NCI-H748 (cell line): ENCODE data around the gene IL17RA.

Source experiments
- DNase-seq: peaks from one replicate; lab custom pipeline; 2025; ENCODE audit not compliant: unreplicated experiment; lab: John Stamatoyannopoulos, UW

Gene IL17RA

DNA sequence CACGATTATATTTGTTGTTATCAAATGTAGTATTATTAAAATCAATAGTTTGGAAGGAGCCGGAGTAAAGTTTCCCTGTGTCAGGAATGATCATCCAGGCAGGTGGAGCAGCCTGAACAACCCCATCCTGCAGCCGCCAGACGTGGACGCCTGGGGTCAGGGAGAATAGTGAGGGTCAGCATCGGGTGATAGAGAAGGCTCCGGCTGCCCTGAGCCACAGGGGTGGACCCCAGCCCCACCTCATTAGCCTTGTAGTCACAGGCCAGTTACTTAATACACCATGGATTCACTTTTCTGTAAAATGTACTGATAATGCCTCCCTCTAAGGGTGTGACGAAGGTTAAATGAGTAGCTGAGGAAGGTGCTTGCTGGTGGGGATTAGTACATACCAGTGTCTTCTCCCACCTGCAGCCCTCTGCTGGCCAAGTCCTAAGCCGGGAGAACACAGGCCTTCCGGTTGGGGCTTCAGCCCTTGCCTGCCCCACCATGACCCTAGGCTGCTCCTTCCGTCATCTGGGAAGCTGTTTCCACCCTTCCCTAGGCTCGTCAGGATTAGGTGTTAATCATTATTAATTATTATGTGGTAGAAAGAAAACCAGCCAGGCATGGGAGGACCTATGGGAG is 21.5 kb downstream of the IL17RA start:
- DNase-seq, result no peak

DNA sequence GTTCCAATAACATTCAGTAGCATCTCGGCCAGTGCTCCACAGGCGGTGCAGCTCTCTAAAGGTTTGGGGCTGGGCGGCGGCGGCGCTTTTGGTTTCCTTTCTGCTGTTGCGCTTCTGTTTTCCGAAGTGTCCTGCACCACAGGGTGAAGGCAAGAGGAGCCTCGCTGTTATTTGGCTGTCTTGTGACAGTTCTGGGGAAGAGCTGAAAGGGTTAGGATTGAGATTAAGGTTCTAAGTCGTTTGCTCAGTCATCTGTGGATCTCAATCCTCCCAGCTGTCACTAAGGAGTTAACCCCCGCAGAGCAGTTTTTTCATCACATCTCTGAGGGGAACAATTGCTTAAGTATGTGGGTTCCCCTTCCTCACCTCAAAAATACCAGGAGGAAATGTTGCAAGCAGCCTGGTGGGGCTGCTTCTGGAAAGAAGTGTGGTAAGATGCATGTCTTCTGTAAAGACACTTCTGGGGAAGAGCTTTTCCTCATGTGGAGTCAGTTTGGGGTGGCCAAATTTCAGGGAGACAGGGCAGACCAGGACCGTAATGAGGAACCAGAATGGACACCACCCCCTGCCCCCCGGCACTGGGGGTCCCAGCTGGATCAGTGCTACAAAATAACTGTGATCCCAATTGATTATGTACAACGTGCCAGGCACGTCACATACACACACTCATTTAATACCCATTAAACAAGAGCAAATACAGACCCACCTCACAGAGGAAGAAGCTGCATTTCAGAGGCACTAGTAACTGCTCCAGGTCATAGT is 22.2 kb downstream of the IL17RA start:
- no peak for DNase-seq

DNA sequence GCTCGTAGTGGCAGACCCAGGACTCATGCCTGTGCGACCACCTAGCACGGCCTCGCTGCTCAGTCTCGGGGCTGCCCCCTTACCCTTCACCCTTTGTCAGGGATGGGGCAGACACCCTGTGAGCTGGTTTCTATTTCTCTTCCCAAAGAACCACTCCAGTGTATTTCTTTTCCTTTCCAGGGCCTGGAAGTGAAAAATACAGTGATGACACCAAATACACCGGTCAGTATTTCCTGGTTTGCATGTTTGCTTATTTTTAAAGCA is 22.7 kb downstream of the IL17RA start:
- no peak for DNase-seq

DNA sequence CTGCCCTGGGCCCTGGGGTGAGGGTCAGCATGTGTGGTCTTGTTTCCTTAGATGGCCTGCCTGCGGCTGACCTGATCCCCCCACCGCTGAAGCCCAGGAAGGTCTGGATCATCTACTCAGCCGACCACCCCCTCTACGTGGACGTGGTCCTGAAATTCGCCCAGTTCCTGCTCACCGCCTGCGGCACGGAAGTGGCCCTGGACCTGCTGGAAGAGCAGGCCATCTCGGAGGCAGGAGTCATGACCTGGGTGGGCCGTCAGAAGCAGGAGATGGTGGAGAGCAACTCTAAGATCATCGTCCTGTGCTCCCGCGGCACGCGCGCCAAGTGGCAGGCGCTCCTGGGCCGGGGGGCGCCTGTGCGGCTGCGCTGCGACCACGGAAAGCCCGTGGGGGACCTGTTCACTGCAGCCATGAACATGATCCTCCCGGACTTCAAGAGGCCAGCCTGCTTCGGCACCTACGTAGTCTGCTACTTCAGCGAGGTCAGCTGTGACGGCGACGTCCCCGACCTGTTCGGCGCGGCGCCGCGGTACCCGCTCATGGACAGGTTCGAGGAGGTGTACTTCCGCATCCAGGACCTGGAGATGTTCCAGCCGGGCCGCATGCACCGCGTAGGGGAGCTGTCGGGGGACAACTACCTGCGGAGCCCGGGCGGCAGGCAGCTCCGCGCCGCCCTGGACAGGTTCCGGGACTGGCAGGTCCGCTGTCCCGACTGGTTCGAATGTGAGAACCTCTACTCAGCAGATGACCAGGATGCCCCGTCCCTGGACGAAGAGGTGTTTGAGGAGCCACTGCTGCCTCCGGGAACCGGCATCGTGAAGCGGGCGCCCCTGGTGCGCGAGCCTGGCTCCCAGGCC is 23.7 kb downstream of the IL17RA start:
- DNase-seq, result no peak

DNA sequence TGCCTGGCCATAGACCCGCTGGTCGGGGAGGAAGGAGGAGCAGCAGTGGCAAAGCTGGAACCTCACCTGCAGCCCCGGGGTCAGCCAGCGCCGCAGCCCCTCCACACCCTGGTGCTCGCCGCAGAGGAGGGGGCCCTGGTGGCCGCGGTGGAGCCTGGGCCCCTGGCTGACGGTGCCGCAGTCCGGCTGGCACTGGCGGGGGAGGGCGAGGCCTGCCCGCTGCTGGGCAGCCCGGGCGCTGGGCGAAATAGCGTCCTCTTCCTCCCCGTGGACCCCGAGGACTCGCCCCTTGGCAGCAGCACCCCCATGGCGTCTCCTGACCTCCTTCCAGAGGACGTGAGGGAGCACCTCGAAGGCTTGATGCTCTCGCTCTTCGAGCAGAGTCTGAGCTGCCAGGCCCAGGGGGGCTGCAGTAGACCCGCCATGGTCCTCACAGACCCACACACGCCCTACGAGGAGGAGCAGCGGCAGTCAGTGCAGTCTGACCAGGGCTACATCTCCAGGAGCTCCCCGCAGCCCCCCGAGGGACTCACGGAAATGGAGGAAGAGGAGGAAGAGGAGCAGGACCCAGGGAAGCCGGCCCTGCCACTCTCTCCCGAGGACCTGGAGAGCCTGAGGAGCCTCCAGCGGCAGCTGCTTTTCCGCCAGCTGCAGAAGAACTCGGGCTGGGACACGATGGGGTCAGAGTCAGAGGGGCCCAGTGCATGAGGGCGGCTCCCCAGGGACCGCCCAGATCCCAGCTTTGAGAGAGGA is 24.5 kb downstream of the IL17RA start:
- DNase-seq, result no peak

DNA sequence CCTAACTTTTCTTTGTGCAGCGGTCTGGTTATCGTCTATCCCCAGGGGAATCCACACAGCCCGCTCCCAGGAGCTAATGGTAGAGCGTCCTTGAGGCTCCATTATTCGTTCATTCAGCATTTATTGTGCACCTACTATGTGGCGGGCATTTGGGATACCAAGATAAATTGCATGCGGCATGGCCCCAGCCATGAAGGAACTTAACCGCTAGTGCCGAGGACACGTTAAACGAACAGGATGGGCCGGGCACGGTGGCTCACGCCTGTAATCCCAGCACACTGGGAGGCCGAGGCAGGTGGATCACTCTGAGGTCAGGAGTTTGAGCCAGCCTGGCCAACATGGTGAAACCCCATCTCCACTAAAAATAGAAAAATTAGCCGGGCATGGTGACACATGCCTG is 25.2 kb downstream of the IL17RA start:
- DNase-seq, result no peak

DNA sequence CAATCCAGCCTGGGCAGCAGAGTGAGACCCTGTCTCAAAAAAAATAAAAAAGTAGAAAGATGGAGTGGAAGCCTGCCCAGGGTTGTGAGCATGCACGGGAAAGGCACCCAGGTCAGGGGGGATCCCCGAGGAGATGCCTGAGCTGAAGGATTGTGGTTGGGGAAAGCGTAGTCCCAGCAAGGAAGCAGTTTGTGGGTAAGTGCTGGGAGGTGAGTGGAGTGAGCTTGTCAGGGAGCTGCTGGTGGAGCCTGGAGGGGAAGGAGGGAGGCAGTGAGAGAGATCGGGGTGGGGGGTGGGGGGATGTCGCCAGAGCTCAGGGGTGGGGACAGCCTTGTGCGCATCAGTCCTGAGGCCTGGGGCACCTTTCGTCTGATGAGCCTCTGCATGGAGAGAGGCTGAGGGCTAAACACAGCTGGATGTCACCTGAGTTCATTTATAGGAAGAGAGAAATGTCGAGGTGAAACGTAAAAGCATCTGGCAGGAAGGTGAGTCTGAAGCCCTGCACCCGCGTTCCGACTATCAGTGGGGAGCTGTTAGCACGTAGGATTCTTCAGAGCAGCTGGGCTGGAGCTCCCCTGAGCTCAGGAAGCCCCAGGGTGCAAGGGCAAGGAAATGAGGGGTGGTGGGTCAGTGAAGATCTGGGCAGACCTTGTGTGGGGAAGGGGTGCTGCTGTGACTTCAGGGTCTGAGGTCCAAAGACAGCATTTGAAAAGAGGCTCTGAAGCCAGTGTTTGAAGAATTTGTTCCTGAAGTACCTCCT is 26.2 kb downstream of the IL17RA start:
- no peak for DNase-seq

DNA sequence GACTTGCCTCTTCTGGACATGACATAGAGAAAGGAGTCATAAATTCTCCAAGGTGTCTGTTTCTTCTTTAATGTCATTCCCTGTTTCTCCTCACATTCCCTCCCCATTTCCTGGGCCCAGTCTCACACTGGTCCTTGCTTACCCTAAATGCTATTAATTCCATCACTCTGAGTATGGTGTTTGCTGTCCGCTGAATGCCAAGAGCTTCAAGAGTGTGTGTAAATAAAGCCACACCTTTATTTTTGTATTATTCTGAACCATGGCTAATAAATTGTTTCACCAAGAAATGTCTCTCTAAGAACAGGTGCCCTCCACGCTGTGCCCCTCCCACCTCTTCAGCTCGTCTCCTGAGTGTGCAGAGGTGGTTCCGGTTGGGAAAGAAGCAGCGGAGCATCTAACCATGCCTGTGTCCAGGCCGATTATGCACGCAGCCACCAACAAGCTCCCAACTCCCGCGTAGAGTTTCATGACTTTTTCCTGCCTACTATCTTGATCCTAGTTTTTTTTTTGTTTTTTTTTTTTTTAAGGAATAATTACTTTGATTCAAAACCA is 27.8 kb downstream of the IL17RA start:
- peak; percentile 19 for DNase-seq

DNA sequence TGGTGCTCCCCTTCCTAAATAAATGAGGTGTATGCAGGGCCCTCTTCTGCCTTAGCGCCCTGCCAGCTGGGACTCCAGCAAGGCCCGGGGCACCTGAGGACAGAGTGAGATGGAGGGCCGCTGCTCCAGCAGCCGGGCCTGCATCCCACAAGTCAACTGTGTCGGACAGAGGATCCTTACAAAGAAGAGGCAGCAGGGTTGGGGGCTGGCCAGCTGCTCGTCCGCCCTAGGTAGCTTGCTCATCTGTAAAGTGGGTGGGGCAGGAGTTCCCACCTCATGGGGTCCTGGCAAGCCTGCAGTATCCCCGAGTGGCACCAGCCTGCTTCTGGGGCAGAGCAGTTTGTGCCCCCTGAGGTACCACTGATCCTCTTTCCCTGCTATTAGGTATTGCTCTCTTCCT is 28.8 kb downstream of the IL17RA start:
- no peak for DNase-seq

DNA sequence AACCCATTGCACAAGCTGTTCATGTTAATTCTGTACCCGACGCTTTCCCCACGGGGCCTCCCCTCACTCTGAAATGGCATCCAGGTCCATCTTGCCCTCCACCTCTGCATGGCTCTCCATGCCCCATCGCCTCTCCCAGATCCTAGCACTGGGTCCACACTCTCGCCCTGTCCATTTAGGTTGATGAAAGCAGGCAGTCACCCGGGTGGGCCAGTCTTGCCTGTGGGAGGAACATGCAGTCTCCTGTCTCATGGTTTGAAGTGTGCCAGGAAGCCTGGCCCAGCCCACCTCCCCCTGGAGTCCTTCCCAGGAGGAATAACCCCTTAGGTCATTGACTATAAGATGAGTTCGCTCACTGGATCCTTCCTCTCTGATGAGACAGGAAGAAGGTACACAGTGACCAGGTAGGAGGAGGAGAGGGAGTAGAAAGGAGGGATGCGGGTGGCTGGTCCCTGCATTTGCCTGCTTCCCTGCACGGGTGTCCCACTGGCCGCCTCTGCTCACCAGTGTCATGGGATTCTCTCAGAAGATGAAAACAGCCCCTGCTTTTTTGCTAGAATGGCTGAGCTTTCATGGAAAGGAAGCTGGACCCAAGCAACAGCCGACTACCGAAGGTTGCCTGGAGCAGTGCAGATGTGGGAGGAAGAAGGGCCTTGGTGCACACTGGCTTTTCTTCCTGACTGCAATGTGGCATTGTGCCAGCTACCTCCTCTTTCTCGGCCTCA is 29.5 kb downstream of the IL17RA start:
- DNase-seq, result no peak

DNA sequence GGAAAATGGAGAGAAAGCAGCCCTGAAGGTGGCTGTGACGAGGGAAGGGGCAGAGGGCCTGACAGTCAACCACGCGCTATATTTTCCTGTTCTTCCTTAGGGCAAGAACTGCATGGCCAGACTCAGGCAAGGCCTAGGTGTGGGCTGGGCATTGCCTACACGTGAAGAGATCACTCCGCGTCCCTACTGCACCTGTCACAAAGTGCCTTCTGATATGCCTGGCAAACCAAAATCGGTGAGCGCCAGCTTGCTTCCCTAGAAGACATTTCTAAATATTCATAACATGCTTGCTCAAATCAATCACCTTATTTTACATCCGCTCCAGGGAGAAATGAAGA is 30.1 kb downstream of the IL17RA start:
- DNase-seq, result no peak

DNA sequence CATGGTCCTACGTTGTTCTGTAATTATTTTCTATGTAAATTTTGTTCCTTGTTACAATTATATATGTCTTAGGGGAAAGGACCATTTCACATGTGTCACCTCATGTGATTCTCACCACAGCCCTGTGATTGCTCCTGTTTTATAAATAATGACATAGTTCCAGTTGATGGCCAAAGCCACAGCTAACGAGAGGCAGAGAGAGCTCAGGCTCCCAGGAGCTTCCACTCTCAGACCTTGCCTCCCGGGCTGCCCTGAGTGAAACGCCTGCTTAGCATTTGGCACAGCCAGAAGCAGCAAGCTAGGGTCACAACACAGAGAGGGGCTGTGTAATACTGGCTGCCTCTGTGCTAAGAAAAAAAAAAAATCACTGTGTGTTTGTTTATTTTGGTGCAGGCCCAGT is 30.4 kb downstream of the IL17RA start:
- no peak for DNase-seq

DNA sequence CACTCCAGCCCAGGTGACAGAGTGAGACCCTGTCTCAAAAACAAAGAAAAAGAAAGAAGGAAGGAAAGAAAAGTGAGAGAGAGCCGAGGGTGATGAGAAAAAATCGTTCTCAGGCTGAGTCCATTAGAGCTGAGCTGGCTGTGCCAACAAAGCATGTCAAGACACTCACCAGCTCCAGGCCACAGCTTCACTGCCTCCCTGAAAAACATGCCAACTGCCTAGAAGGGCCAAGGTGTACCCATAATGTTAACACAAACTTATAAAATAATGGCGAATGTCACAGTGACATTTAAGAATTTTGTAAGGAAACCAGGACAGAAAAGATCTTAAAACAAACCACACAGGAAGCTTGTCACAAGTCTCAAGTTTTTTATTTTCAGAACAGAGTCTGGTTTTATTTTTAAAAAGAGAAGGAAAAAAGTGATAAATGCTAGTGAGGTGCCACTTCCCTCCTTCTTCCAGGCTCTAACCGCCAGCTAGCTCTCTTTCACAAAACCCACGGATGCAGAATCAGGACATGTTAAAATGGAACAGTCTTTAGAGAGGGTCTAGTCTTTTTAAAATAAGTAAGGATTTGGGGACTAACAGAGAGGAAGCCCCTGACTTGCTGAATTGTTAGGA is 31.3 kb downstream of the IL17RA start:
- no peak for DNase-seq

DNA sequence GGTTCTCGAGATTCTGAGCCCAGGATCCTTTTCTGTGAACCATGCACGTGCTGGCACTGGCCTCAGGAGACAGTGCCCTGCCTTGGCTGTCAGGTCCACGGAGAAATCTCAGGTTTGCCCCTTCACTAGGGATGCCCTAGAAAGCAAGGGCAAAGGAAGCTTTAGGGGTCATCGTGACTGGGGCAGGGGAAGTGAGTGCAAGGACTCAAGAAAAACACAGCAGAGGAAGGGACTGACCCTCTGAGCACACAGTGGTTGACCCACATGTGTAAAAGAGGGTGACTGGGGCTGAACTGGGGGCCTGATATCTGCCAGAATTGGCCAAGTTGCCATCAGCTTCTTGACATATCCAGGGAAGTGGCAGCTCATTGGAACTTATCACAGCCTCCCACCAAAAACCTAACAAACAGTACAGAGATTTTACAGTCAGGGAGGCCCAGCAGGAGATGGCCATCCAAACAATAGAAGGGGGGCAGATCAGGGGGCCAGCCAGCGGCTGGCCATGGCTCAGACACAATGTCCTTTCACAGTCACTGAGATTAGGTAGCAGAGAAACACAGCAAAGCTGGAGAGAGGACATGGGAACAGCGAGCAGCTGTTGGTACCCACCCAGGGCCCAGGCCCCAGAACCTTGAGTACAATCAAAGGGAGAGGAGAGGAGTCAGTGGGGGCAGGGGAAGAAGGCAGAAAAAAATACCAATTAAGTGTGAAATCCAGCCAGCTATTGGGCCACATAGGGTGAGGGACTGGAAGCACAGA is 32.0 kb downstream of the IL17RA start:
- no peak for DNase-seq

DNA sequence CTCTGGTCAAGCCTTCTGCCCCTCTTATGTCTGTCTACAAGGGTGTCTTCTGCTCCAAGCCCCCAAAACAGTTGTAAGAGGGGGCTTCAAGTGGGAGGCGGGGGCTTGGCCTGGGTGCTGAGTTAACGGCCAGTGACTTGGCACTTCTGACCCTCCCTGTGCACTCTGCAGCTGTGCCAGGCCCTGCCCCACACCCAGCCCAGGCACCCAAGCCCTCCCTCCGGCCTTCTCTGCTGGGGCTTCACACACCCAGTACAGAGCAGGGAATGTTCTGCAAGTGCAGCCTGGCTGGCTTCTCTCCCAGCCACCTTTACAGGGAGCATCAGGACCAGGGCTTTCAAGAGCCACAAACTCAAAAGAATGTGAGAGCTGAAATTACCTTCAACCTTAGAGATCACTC is 32.6 kb downstream of the IL17RA start:
- DNase-seq, result no peak

DNA sequence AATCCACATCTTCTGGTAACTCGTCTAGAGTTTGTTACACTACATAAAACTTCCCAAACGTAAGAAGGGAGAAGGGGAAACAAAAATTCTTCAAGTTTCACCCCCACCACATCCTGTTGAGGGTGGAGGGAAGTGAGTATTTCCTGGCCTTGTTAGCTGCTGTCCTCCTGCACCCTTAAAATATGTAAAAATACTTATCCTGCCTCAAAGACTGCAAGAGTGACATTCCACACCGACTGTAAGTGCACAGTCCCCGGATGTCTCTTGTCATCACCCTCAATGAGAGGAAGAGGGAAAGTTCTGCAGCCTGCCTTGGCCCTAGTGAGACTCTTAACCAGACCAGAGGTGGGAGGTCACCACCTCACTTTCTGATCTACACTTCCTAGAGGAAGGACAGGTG is 33.1 kb downstream of the IL17RA start:
- DNase-seq, result no peak

DNA sequence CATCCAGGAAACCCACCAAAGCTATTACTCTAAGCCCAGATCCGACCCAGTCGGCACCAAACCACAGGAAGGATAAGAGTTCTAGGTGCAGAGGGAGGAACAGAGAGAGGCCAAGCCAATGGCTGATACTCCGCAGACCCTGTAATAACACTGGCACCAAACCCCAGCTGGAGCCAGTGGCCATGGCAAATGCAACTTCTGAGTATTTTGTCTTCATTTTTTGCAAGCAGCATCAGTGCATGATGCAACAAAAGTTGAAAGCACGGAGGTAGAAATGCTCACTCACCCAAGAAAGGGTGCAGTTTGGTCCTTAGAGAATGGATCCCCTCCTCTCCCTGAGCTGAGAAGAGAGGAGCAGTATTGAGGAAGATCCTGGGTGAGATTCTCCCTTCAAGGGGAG is 33.5 kb downstream of the IL17RA start:
- DNase-seq, result no peak

DNA sequence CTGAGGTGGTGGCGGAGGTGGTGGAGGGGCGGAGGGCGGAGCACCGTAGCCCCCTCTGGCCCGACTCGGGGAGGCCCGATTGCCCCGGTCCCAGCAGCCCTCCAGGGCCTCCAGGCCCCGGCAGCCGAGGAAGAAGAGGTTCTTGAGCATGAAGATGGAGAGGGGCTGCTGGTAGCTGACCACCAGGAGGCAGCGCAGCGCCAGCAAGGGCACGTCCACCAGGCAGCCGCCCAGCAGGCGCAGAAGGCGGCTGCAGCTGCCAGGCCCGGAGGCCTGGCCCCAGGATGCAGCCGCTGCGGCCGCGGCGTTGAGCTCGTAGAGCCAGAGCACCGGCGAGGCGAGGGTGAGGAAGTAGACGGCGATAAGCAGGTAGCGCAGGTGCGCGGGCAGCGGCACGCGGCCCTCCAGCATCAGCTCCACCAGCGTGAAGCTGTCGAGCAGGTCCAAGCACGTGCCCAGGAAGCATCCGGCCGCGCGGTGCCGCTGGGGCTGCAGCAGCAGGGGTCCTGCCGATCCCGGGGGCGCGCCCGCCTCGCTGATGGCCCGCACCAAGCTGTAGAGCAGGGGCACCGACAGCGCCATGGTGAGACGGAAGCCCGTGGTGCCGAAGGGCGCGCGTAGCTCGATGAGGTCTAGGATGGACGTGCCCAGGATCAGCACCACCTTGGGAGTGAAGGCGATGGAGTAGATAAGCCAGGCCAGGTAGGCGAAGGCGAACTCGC is 34.8 kb downstream of the IL17RA start:
- DNase-seq, result peak; percentile 24
